Adrenal gland (tissue), 12 donors: ENCODE data around the gene NHSL1. TPM values are rescaled to one million over a fixed set of nuclear protein-coding genes. Genes with fewer than 3 reads are reported as not detected.

Experiments
- DNase-seq, 7 donors: peaks; one replicate each; pipeline ENCODE4 v3.0.0-alpha.2; 2019 to 2020
- H3K27ac ChIP-seq, 5 donors: fragments of 200-600 bp; sonication (generic) in 4 of 5; 1 replicate in 3 of 5; 2 replicates in 2 of 5; pipeline versions ENCODE4 v1.5.1 to v1.8.0; 2016 to 2020; ENCODE audit warnings: mild to moderate bottlenecking in 1 of 5
- H3K27me3 ChIP-seq: fragments of 200-600 bp; 2 replicates; pipeline ENCODE4 v1.8.0; 2021
- H3K36me3 ChIP-seq, 2 donors: fragments of 200-600 bp; replicated peaks in 1 of 2; 1 replicate in 1 of 2; 2 replicates in 1 of 2; pipeline versions ENCODE4 v1.5.1 to v1.8.0; 2018 to 2022
- H3K4me1 ChIP-seq, 2 donors: fragments of 200-600 bp; replicated peaks in 1 of 2; 1 replicate in 1 of 2; 2 replicates in 1 of 2; pipeline versions ENCODE4 v1.5.1 to v1.8.0; 2018 to 2021
- H3K4me3 ChIP-seq, 4 donors: fragments of 200-600 bp; sonication (generic) in 3 of 4; one replicate each; pipeline ENCODE4 v1.5.1; 2016 to 2018
- H3K9me3 ChIP-seq, 3 donors: fragments of 200-600 bp; sonication (generic) in 1 of 3; replicated peaks in 1 of 3; 1 replicate in 2 of 3; 2 replicates in 1 of 3; pipeline versions ENCODE4 v1.5.1 to v1.8.0; 2016 to 2021
- CTCF ChIP-seq, 6 experiments: fragments of 450-650 bp in 4 of 6; fragments of 200-600 bp in 2 of 6; sonication (generic) in 1 of 6; IDR thresholded peaks; 1 replicate in 5 of 6; 2 replicates in 1 of 6; pipeline versions ENCODE4 v1.5.1 to v1.8.0; 2016 to 2021; ENCODE audit warnings: antibody characterized with exemption in 6 of 6, mild to moderate bottlenecking in 2 of 6, moderate library complexity in 1 of 6
- POLR2A ChIP-seq, 2 donors: fragments of 450-650 bp; IDR thresholded peaks; one replicate each; pipeline ENCODE4 v1.6.1; 2017; ENCODE audit warnings: antibody characterized with exemption in 2 of 2, mild to moderate bottlenecking in 2 of 2, moderate library complexity in 1 of 2
- WGBS, 4 donors: extraction: QIAGEN DNeasy Blood & Tissue Kit in 2 of 4; methylation state at CpG; one replicate each; pipeline versions ENCODE4 v1.1.5 to v1.1.7; 2013 to 2017; 5-methylcytosine and 5-hydroxymethylcytosine counted together
- intact Hi-C, 2 donors: fragments of 100-400 bp; cut with DNase I; formaldehyde crosslinking; loops; one replicate each; pipeline versions ENCODE4 v1.14.1 to v1.15.0; 2022 to 2023
- polyA plus RNA-seq, 3 donors: library from polyadenylated mRNA; stranded (reverse); fragments of 200-250 nt in 2 of 3; fragments of 350-450 nt in 1 of 3; fragmentation: Illumina TruSeq in 1 of 3; extraction: RNeasy Lipid Tissue Mini Kit (QIAGEN cat#74804) in 1 of 3; gene quantifications; one replicate each; pipeline ENCODE4 v1.2.3, GENCODE V29; 2013 to 2014
- total RNA-seq, 9 donors: library from RNA; depleted of rRNA in 4 of 9; stranded (reverse); fragments of >200 nt in 4 of 9; fragments of 120-200 nt in 1 of 9; fragmentation: NEBNext Ultra II Directional in 1 of 9; extraction: Animal tissue kit (Norgen Biotek cat#: 25700) in 1 of 9; gene quantifications; one replicate each; pipeline versions ENCODE4 v1.1.0 to v1.2.4, GENCODE V29; 2013 to 2023
- donor health status: healthy with polysubstance abuse.
- donor health status: Bipolar disorder and iron deficiency.
- donor health status: DM: yes; HTN: yes; CAD: no.
- donor health status: DM: no; HTN: no; CAD: no.
- donor health status: DM: no; HTN: no; CAD: no.
- donor health status: DM: yes; HTN: yes; CAD: no.

NHSL1 gene
- total and polyA plus RNA-seq, 12 donors, result 1.2 to 12.7 (median 5.3) TPM

DNA sequence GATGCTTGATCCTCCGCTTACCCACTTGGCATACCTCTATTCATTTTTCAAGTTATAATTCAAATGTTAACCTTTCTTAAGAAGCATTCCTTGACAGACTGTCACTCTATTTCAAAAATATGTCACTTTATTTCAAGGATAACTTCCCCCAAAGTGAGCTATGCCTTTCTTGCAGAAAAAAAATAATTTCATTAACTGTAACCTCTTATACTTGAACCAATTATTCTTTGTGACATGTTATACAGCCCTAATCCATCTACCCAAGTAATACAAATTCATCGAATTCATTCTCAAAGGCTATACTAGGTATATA is 9.3 kb upstream of the NHSL1 start:
- H3K27ac ChIP-seq, result no peak overlapping the region
- H3K9me3 ChIP-seq, result no peaks in the 10 kb centered on the region
- TF ChIP-seq CTCF (IDR thresholded peaks at IDR 0.05) (no peak), POLR2A (IDR thresholded peaks at IDR 0.05) (no peak)
- H3K27me3 ChIP-seq, result no peaks in the 10 kb centered on the region
- H3K36me3 ChIP-seq, result no peaks in the 10 kb centered on the region
- 85 to 92% (median 89%) methylated on average over 2 of the region's 2 CpGs for WGBS, 4 donors
- intact Hi-C loops, result loop anchor here in 1 of 2 donors (10.0 kb wide), 1 partner anchor 394 kb away; no protein-coding TSS in a partner anchor
- DNase-seq, result no peak
- H3K4me3 ChIP-seq, result no peak overlapping the region
- H3K4me1 ChIP-seq, result no peaks in the 10 kb centered on the region

DNA sequence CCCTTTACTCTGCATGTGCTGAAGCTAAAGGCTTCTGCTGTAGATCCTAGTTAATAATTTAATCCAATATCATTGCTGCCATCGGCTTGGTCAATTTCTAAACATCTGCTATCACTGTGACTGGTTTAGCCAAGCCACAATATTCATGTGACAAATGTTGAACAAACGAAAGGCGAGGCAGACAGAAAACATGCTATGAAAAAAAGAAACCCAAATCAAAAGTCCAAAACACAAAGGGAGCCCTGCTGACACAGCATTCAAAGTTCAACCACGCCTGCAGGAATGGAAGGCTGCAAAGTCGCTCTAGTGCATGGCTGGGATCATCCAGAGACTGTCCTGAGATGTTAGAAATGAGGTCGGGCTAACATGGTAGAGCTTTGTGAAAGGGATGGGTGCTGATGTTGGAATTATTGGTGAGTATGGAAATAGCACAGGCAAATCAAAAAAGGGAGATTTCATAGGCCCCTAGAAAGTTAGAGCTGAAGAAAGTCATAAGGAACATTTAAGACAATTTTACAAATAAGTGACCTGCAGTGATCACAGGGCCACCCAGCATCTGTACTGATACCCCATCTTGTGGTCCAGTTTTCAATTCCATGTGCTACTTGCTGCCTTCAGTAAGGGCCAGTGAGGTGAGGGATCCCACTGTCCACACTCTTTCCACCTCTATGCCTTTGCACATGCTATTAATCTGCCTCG is 8.8 kb upstream of the NHSL1 start:
- Histone ChIP-seq H3K27me3 (no peaks in the 10 kb centered on the region), H3K27ac (no peak overlapping the region), H3K9me3 (no peaks in the 10 kb centered on the region), H3K36me3 (no peaks in the 10 kb centered on the region), H3K4me1 (no peaks in the 10 kb centered on the region), H3K4me3 (no peak overlapping the region)
- DNase-seq, result no peak
- no peak for TF ChIP-seq POLR2A (IDR thresholded peaks at IDR 0.05)
- no peak for TF ChIP-seq CTCF (IDR thresholded peaks at IDR 0.05)
- intact Hi-C loops, result loop anchor here in 1 of 2 donors (10.0 kb wide), 1 partner anchor 393 kb away; no protein-coding TSS in a partner anchor
- WGBS, 4 donors, result 87 to 90% (median 88%) methylated on average over 7 of the region's 7 CpGs

GRCh38 chr6:138504764-138505689 is 5.7 kb upstream of the NHSL1 start:
- intact Hi-C loops, result loop anchor here in 1 of 2 donors (10.0 kb wide), 1 partner anchor 390 kb away; no protein-coding TSS in a partner anchor
- TF ChIP-seq CTCF (IDR thresholded peaks at IDR 0.05) (no peak), POLR2A (IDR thresholded peaks at IDR 0.05) (no peak)
- no peak overlapping the region for H3K27ac ChIP-seq
- no peaks in the 10 kb centered on the region for H3K36me3 ChIP-seq
- no peaks in the 10 kb centered on the region for H3K9me3 ChIP-seq
- H3K4me1 ChIP-seq, result no peaks in the 10 kb centered on the region
- DNase-seq, result no peak
- no peaks in the 10 kb centered on the region for H3K27me3 ChIP-seq
- 87 to 96% (median 89%) methylated on average over 14 of the region's 14 CpGs for WGBS, 4 donors
- no peak overlapping the region for H3K4me3 ChIP-seq
